K562 (cell line): Measurements from ENCODE around the gene SNRPF. TPM values are rescaled to one million over a fixed set of nuclear protein-coding genes. Genes with fewer than 3 reads are reported as not detected.

ENCODE experiments used
- ATAC-seq: fragments of 200-7000 bp; cut with Tn5 transposase; 3 replicates; pipeline ENCODE4 v1.9.1; 2020; ENCODE audit warnings: moderate library complexity
- BruUV-seq: library from RNA; stranded (reverse); fragments of 400-500 nt; replicated peaks from 2 replicates; lab custom pipeline; 2021; lab: Mats Ljungman, UMichigan
- CTCF ChIA-PET: fragments of 300-600 bp; formaldehyde crosslinking; extraction: SDS; loops from one replicate; lab custom pipeline; 2021; ENCODE audit warnings: low intra/inter-chr PET ratio; lab: Yijun Ruan, JAX
- POLR2A ChIA-PET: fragments of 300-600, 350-650 bp; sonication (Branson Sonifier 250); formaldehyde crosslinking; extraction: SDS; loops from one replicate; lab custom pipeline; 2021; ENCODE audit warnings: antibody characterized with exemption, inconsistent platforms; lab: Yijun Ruan, JAX
- DNase-seq, 4 experiments: peaks; one replicate each; pipeline versions ENCODE4 v3.0.0 to v3.0.0-alpha.2; 2011 to 2018; ENCODE audit warnings: low spot score in 3 of 4, mixed read lengths in 3 of 4; ENCODE audit errors: extremely low read depth in 1 of 4
- FAIRE-seq: peaks from 2 replicates; lab custom pipeline; 2011; peaks lifted over from hg19 to GRCh38; lab: Jason Lieb, UNC
- H2AFZ ChIP-seq: 2 replicates; pipeline ENCODE4 v1.6.0; 2011; ENCODE audit warnings: low read depth, low read length, control low read depth, inconsistent platforms
- H3K27ac ChIP-seq: fragments of 200-600 bp; 3 replicates; pipeline ENCODE4 v1.8.0; 2011; ENCODE audit warnings: low read depth, mild to moderate bottlenecking, control low read depth, inconsistent platforms, low read length, moderate library complexity, mixed read lengths; ENCODE audit errors: extremely low read depth
- H3K27me3 ChIP-seq, 2 experiments: fragments of 300-600 bp in 1 of 2; 2 replicates in 1 of 2; 3 replicates in 1 of 2; pipeline versions ENCODE4 v1.6.0 to v1.8.0; 2011; ENCODE audit warnings: inconsistent platforms in 2 of 2, low read length in 2 of 2, mild to moderate bottlenecking in 1 of 2, mixed read lengths in 1 of 2, moderate library complexity in 1 of 2; ENCODE audit not compliant: control insufficient read depth in 2 of 2, insufficient read depth in 2 of 2
- H3K36me3 ChIP-seq: fragments of 300-600 bp; 3 replicates; pipeline ENCODE4 v1.8.0; 2011; ENCODE audit warnings: mild to moderate bottlenecking, low read length, inconsistent platforms; ENCODE audit not compliant: control insufficient read depth, insufficient read depth
- H3K4me1 ChIP-seq, 2 experiments: fragments of 200-600 bp in 1 of 2; replicated peaks in 1 of 2; 2 replicates in 1 of 2; 3 replicates in 1 of 2; pipeline versions ENCODE4 v1.5.1 to v1.8.0; 2011; ENCODE audit warnings: inconsistent platforms in 2 of 2, low read length in 2 of 2, mild to moderate bottlenecking in 1 of 2, mixed read lengths in 1 of 2, moderate library complexity in 1 of 2; ENCODE audit not compliant: control insufficient read depth in 2 of 2, insufficient read depth in 2 of 2
- H3K4me2 ChIP-seq: 2 replicates; pipeline ENCODE4 v1.6.1; 2011; ENCODE audit warnings: low read length, control low read depth, inconsistent platforms, mixed read lengths; ENCODE audit not compliant: insufficient read depth
- H3K4me3 ChIP-seq: fragments of 200-600 bp; sonication (generic), shearing (Covaris generic); 2 replicates; pipeline ENCODE4 v1.5.1; 2016; ENCODE audit warnings: control low read depth, inconsistent platforms
- H3K79me2 ChIP-seq: fragments of 200-600 bp; 3 replicates; pipeline ENCODE4 v1.8.0; 2011; ENCODE audit warnings: low read length, inconsistent platforms; ENCODE audit not compliant: control insufficient read depth, insufficient read depth
- H3K9ac ChIP-seq, 2 experiments: 2 replicates each; pipeline versions ENCODE4 v1.6.0 to v1.6.1; 2011; ENCODE audit warnings: low read depth in 2 of 2, low read length in 2 of 2, control low read depth in 1 of 2, inconsistent platforms in 1 of 2, mild to moderate bottlenecking in 1 of 2, mixed read lengths in 1 of 2; ENCODE audit not compliant: insufficient read depth in 1 of 2
- H3K9me1 ChIP-seq: one replicate; pipeline ENCODE4 v1.6.0; 2011; ENCODE audit warnings: inconsistent platforms, mild to moderate bottlenecking, low read length, moderate library complexity; ENCODE audit not compliant: control insufficient read depth, insufficient read depth
- H3K9me3 ChIP-seq: replicated peaks from 2 replicates; pipeline ENCODE4 v1.5.1; 2011; ENCODE audit warnings: low read depth, low read length, inconsistent platforms; ENCODE audit not compliant: control insufficient read depth, insufficient read depth
- H4K20me1 ChIP-seq: replicated peaks from 2 replicates; pipeline ENCODE4 v1.6.1; 2011; ENCODE audit warnings: low read length, inconsistent platforms, mixed read lengths; ENCODE audit not compliant: control insufficient read depth, insufficient read depth
- E4F1 ChIP-seq: fragments of 250-450 bp; sonication (Bioruptor Pico); IDR thresholded peaks from 2 replicates; pipeline ENCODE4 v1.5.0; 2021; ENCODE audit warnings: mild to moderate bottlenecking, borderline replicate concordance
- NR0B1 ChIP-seq: fragments of 450-650 bp; IDR thresholded peaks from one replicate; pipeline ENCODE4 v1.6.1; 2018; ENCODE audit warnings: mild to moderate bottlenecking, moderate library complexity; ENCODE audit not compliant: partially characterized antibody
- NRF1 ChIP-seq, 2 experiments: fragments of 450-650 bp; IDR thresholded peaks in 1 of 2; conservative IDR thresholded peaks in 1 of 2; 2 replicates each; pipeline ENCODE4 v1.6.1; 2014; ENCODE audit warnings: mild to moderate bottlenecking in 2 of 2
- RBM22 ChIP-seq: fragments of 200-400 bp; formaldehyde crosslinking; IDR thresholded peaks from 2 replicates; pipeline ENCODE4 v1.6.1; 2018; ENCODE audit warnings: low read length, low read depth; ENCODE audit not compliant: poor library complexity, severe bottlenecking
- SP2 ChIP-seq: IDR thresholded peaks from 2 replicates; pipeline ENCODE4 v1.6.1; 2011; ENCODE audit warnings: mild to moderate bottlenecking, low read depth, low read length, moderate library complexity; ENCODE audit not compliant: poor library complexity, severe bottlenecking; ENCODE audit errors: extremely low read depth
- ZKSCAN3 ChIP-seq: fragments of 250-450 bp; sonication (Bioruptor Pico); IDR thresholded peaks from 2 replicates; pipeline ENCODE4 v1.4.0; 2020
- ZNF324 ChIP-seq: fragments of 250-450 bp; sonication (Bioruptor Pico); IDR thresholded peaks from 2 replicates; pipeline ENCODE4 v1.4.0; 2020; ENCODE audit warnings: mild to moderate bottlenecking
- ZNF644 ChIP-seq: fragments of 200-800 bp; sonication (Bioruptor generic); IDR thresholded peaks from 2 replicates; pipeline ENCODE4 v1.6.1; 2016; ENCODE audit warnings: low read depth, missing genetic modification characterization, missing compliant biosample characterization
- WGBS: fragments of 100-300 bp; shearing (Covaris generic); methylation state at CpG from one replicate; pipeline ENCODE4 v1.1.6; 2016; ENCODE audit warnings: low coverage, mixed read lengths; ENCODE audit not compliant: insufficient coverage; ENCODE audit errors: missing lambda C conversion rate; 5-methylcytosine and 5-hydroxymethylcytosine counted together
- in situ Hi-C: fragments of 300-500 bp; cut with MboI; formaldehyde crosslinking; loops from 4 replicates; pipeline ENCODE4 v1.15.0; 2018; ENCODE audit warnings: inconsistent platforms, mixed read lengths
- intact Hi-C: fragments of 100-400 bp; cut with micrococcal nuclease; formaldehyde crosslinking; loops from 2 replicates; pipeline ENCODE4 v1.14.2; 2022
- polyA plus RNA-seq, 8 experiments: library from polyadenylated mRNA; depleted of rRNA in 4 of 8; stranded (reverse) in 5 of 8; unstranded in 3 of 8; fragments of >200 nt; fragmentation: Nextera tagmentation in 2 of 8; fragmentation: Illumina TruSeq in 1 of 8; extraction: Ambion mirVana in 2 of 8; extraction: Trizol in 1 of 8; gene quantifications; 2 replicates each; pipeline versions ENCODE4 v1.2.1 to v1.2.3, GENCODE V29; 2011 to 2014; ENCODE audit warnings: inconsistent platforms in 1 of 8, missing spikeins in 1 of 8
- total RNA-seq, 7 experiments: library from RNA; depleted of rRNA in 6 of 7; stranded (reverse); fragments of >200 nt in 6 of 7; fragmentation: Illumina TruSeq in 2 of 7; extraction: Trizol in 2 of 7; gene quantifications; 2 replicates each; pipeline versions ENCODE4 v1.2.1 to v1.2.3, GENCODE V29; 2011 to 2021; ENCODE audit warnings: low replicate concordance in 1 of 7

SNRPF gene
- total and polyA plus RNA-seq, 9 of the 15 experiments (the other 6 are each of a cell fraction or from before 2014, with no cell fraction given): 37.9 to 205 (median 93.6) TPM

GRCh38 chr12:95887311-95887710 lies 28.6 kb downstream of the SNRPF start:
- Histone ChIP-seq H4K20me1 (no peaks in the 10 kb centered on the region), H3K36me3 (no peaks in the 10 kb centered on the region), H3K79me2 (no peaks in the 10 kb centered on the region), H3K4me3 (no peak overlapping the region), H3K4me2 (no peak overlapping the region), H3K9me1 (no peaks in the 10 kb centered on the region), H3K27ac (no peak overlapping the region), H2AFZ (no peak overlapping the region), H3K9ac (no peak overlapping the region), H3K9me3 (no peaks in the 10 kb centered on the region), H3K27me3 (peaks cover 0 to 19% of the 10 kb centered on the region in 2 experiments; a peak in 3 of 5 replicates), H3K4me1 (no peaks in the 10 kb centered on the region)
- under 1% methylated on average over 5 of the region's 5 CpGs for WGBS
- no peak for DNase-seq
- TF ChIP-seq ZNF324 (CRISPR knock-in tag): no peak
- TF ChIP-seq RBM22: no peak
- no peak for TF ChIP-seq NR0B1
- no peak for TF ChIP-seq ZKSCAN3 (CRISPR knock-in tag)
- intact Hi-C loops: no loop called here
- POLR2A ChIA-PET: no interaction called here
- FAIRE-seq: no peak
- no peak for ATAC-seq
- no TSS peak for BruUV-seq
- in situ Hi-C loops: no loop called here
- CTCF ChIA-PET: no interaction called here

- Histone ChIP-seq H2AFZ (no peak overlapping the region), H3K27me3 (peaks cover 2 to 17% of the 10 kb centered on the region in 2 experiments; a peak in 4 of 5 replicates), H3K4me2 (no peak overlapping the region), H3K79me2 (no peaks in the 10 kb centered on the region), H3K9me1 (no peaks in the 10 kb centered on the region), H4K20me1 (no peaks in the 10 kb centered on the region), H3K4me1 (no peaks in the 10 kb centered on the region), H3K36me3 (no peaks in the 10 kb centered on the region), H3K4me3 (no peak overlapping the region), H3K9me3 (no peaks in the 10 kb centered on the region), H3K9ac (no peak overlapping the region), H3K27ac (no peak overlapping the region)
- intact Hi-C loops: no loop called here
- ChIA-PET POLR2A (interaction anchor here (1.0 kb wide), 1 partner anchor 13 kb away, joined by 3 read pairs; no protein-coding TSS in a partner anchor), CTCF (no interaction called here)
- 0% methylated on average over 3 of the region's 3 CpGs for WGBS
- FAIRE-seq (no peak), DNase-seq (no peak), ATAC-seq (no peak)
- TF ChIP-seq ZNF644 (no peak), NRF1 (conservative IDR thresholded peaks at IDR 0.05 in 1 of 2, IDR thresholded peaks at IDR 0.05 in 1 of 2) (no peak), SP2 (no peak), E4F1 (CRISPR knock-in tag) (no peak)
- no TSS peak for BruUV-seq
- in situ Hi-C loops: no loop called here
Measured at GRCh38 chr12:95890958-95891357, 32.2 kb downstream of the SNRPF start.
